Activated CD4-positive, alpha-beta T cell treated with anti-CD3 and anti-CD28 coated beads for 36 hours (primary cell): ENCODE measurements around the gene ITGB3. TPM values are rescaled to one million over a fixed set of nuclear protein-coding genes. Genes with fewer than 3 reads are reported as not detected.
A peak's percentile ranks its signal among the peaks of the same experiment; 100 is the strongest.

Source experiments
- ATAC-seq: fragments of 200-7000 bp; cut with Tn5 transposase; one replicate; pipeline ENCODE4 v1.10.0; 2021; ENCODE audit warnings: mild to moderate bottlenecking, moderate library complexity
- CTCF ChIA-PET: fragments of 350-600 bp; sonication (Branson Sonifier 250); formaldehyde crosslinking; loops from one replicate; lab custom pipeline; 2021; ENCODE audit warnings: antibody characterized with exemption; lab: Charles Lee
- POLR2A ChIA-PET: fragments of 350-600 bp; sonication (Branson Sonifier 250); formaldehyde crosslinking; loops from one replicate; lab custom pipeline; 2021; ENCODE audit warnings: antibody characterized with exemption, inconsistent platforms; lab: Charles Lee
- DNase-seq: peaks from one replicate; pipeline ENCODE4 v3.0.0-alpha.2; 2020
- H3K27ac Mint-ChIP-seq: one replicate; pipeline ENCODE4 v1.8.0; 2021; ENCODE audit warnings: mixed read lengths
- H3K27me3 Mint-ChIP-seq: one replicate; pipeline ENCODE4 v1.8.0; 2021; ENCODE audit warnings: mixed read lengths
- H3K36me3 Mint-ChIP-seq: one replicate; pipeline ENCODE4 v1.8.0; 2021; ENCODE audit warnings: low read depth, mixed read lengths
- H3K4me1 Mint-ChIP-seq: one replicate; pipeline ENCODE4 v1.8.0; 2021; ENCODE audit warnings: mixed read lengths
- H3K4me3 Mint-ChIP-seq: one replicate; pipeline ENCODE4 v1.8.0; 2021; ENCODE audit warnings: mild to moderate bottlenecking, moderate library complexity, mixed read lengths
- H3K9me3 Mint-ChIP-seq: one replicate; pipeline ENCODE4 v1.8.0; 2021; ENCODE audit warnings: low read depth, mixed read lengths
- intact Hi-C, 2 experiments: fragments of 100-400 bp; cut with DNase I in 1 of 2; cut with micrococcal nuclease in 1 of 2; formaldehyde crosslinking; loops; one replicate each; pipeline versions ENCODE4 v1.14.2 to v1.15.1; 2022 to 2024; cut with DNase I, micrococcal nuclease
- total RNA-seq, 2 experiments: library from RNA; stranded (reverse); gene quantifications; one replicate each; pipeline ENCODE4 v1.2.3, GENCODE V29; 2021

The ITGB3 gene
- total RNA-seq, 2 experiments from 2014 or later = 0.04 TPM; not detected in 1

- peaks cover 9% of the 10 kb centered on the region for H3K4me1 Mint-ChIP-seq
- no peak overlapping the region for H3K4me3 Mint-ChIP-seq
- ChIA-PET CTCF (interaction anchor here (0.7 to 1.0 kb wide), 2 partner anchors 20 to 184 kb away, joined by 3 to 4 read pairs; no protein-coding TSS in a partner anchor), POLR2A (no interaction called here)
- ATAC-seq = no peak
- no peaks in the 10 kb centered on the region for H3K9me3 Mint-ChIP-seq
- no peak for DNase-seq
- H3K27ac Mint-ChIP-seq = no peak overlapping the region
- intact Hi-C loops = loop anchor here (5.0 kb wide), 2 partner anchors 385 to 570 kb away; no protein-coding TSS in a partner anchor
- no peaks in the 10 kb centered on the region for H3K36me3 Mint-ChIP-seq
- peaks cover 5% of the 10 kb centered on the region for H3K27me3 Mint-ChIP-seq
Observed at GRCh38 chr17:47232465-47232864, 21.2 kb upstream of the ITGB3 start.

GRCh38 chr17:47235506-47235905 is 18.1 kb upstream of the ITGB3 start:
- ChIA-PET CTCF (interaction anchor here (0.7 kb wide), 1 partner anchor 243 kb away, joined by 4 read pairs; no protein-coding TSS in a partner anchor), POLR2A (no interaction called here)
- Mint-ChIP-seq H3K4me1 (peaks cover 4% of the 10 kb centered on the region), H3K36me3 (no peaks in the 10 kb centered on the region), H3K4me3 (no peak overlapping the region), H3K27me3 (peaks cover 3% of the 10 kb centered on the region), H3K9me3 (no peaks in the 10 kb centered on the region), H3K27ac (no peak overlapping the region)
- no peak for ATAC-seq
- DNase-seq = no peak
- intact Hi-C loops = no loop called here

GRCh38 chr17:47235923-47236322 is 17.7 kb upstream of the ITGB3 start:
- no peaks in the 10 kb centered on the region for H3K36me3 Mint-ChIP-seq
- H3K4me3 Mint-ChIP-seq = no peak overlapping the region

GRCh38 chr17:47237841-47238240 is 15.8 kb upstream of the ITGB3 start:
- intact Hi-C loops = no loop called here
- no peaks in the 10 kb centered on the region for H3K36me3 Mint-ChIP-seq
- no peak overlapping the region for H3K27ac Mint-ChIP-seq
- peaks cover 4% of the 10 kb centered on the region for H3K4me1 Mint-ChIP-seq
- ATAC-seq = no peak
- POLR2A ChIA-PET = no interaction called here
- peaks cover 2% of the 10 kb centered on the region for H3K27me3 Mint-ChIP-seq
- H3K9me3 Mint-ChIP-seq = no peaks in the 10 kb centered on the region
- CTCF ChIA-PET = no interaction called here
- no peak for DNase-seq
- no peak overlapping the region for H3K4me3 Mint-ChIP-seq

More at GRCh38 chr17:47235923-47236322, 17.7 kb upstream of the ITGB3 start:
- CTCF ChIA-PET = interaction anchor here (0.7 kb wide), 1 partner anchor 244 kb away, joined by 4 read pairs; no protein-coding TSS in a partner anchor
- Mint-ChIP-seq H3K9me3 (no peaks in the 10 kb centered on the region), H3K4me1 (peaks cover 4% of the 10 kb centered on the region), H3K27ac (no peak overlapping the region), H3K27me3 (no peaks in the 10 kb centered on the region)
- no peak for DNase-seq
- ATAC-seq = no peak
- intact Hi-C loops = no loop called here
- POLR2A ChIA-PET = no interaction called here

GRCh38 chr17:47238321-47239010 is 15.2 kb upstream of the ITGB3 start:
- CTCF ChIA-PET = no interaction called here
- H3K9me3 Mint-ChIP-seq = no peaks in the 10 kb centered on the region
- no peak for ATAC-seq

GRCh38 chr17:47239619-47239966 is 14.0 kb upstream of the ITGB3 start:
- no peak overlapping the region for H3K27ac Mint-ChIP-seq
- ATAC-seq = no peak
- ChIA-PET POLR2A (no interaction called here), CTCF (interaction anchor here (0.6 kb wide), 1 partner anchor 381 kb away, joined by 3 read pairs; no protein-coding TSS in a partner anchor)
- peaks cover 2% of the 10 kb centered on the region for H3K27me3 Mint-ChIP-seq
- intact Hi-C loops = no loop called here
- DNase-seq = no peak
- peaks cover 4% of the 10 kb centered on the region for H3K4me1 Mint-ChIP-seq
- no peaks in the 10 kb centered on the region for H3K36me3 Mint-ChIP-seq
- H3K9me3 Mint-ChIP-seq = no peaks in the 10 kb centered on the region
- no peak overlapping the region for H3K4me3 Mint-ChIP-seq

More at GRCh38 chr17:47238321-47239010, 15.2 kb upstream of the ITGB3 start:
- Mint-ChIP-seq H3K27ac (no peak overlapping the region), H3K36me3 (no peaks in the 10 kb centered on the region), H3K4me3 (no peak overlapping the region), H3K27me3 (peaks cover 2% of the 10 kb centered on the region), H3K4me1 (peaks cover 4% of the 10 kb centered on the region)
- POLR2A ChIA-PET = no interaction called here
- intact Hi-C loops = no loop called here
- DNase-seq = no peak

GRCh38 chr17:47239967-47240651 is 13.5 kb upstream of the ITGB3 start:
- H3K27ac Mint-ChIP-seq = no peak overlapping the region
- no peak for DNase-seq
- H3K4me1 Mint-ChIP-seq = peaks cover 4% of the 10 kb centered on the region
- H3K27me3 Mint-ChIP-seq = peaks cover 4% of the 10 kb centered on the region
- H3K9me3 Mint-ChIP-seq = no peaks in the 10 kb centered on the region
- intact Hi-C loops = no loop called here
- H3K4me3 Mint-ChIP-seq = no peak overlapping the region
- CTCF ChIA-PET = interaction anchor here (0.6 to 1.3 kb wide), 3 partner anchors 33 to 380 kb away, joined by 3 to 5 read pairs (median 3); no protein-coding TSS in a partner anchor
- POLR2A ChIA-PET = interaction anchor here (1.2 kb wide), 1 partner anchor 18 kb away, joined by 4 read pairs; no protein-coding TSS in a partner anchor
- no peaks in the 10 kb centered on the region for H3K36me3 Mint-ChIP-seq
- peak; percentile 39 for ATAC-seq

- intact Hi-C loops = no loop called here
- no peak for DNase-seq
- Mint-ChIP-seq H3K9me3 (no peaks in the 10 kb centered on the region), H3K4me3 (no peak overlapping the region), H3K4me1 (peaks cover 4% of the 10 kb centered on the region), H3K27me3 (peaks cover 7% of the 10 kb centered on the region), H3K27ac (no peak overlapping the region), H3K36me3 (no peaks in the 10 kb centered on the region)
- no peak for ATAC-seq
- POLR2A ChIA-PET = interaction anchor here (1.2 kb wide), 1 partner anchor 18 kb away, joined by 4 read pairs; no protein-coding TSS in a partner anchor
- CTCF ChIA-PET = interaction anchor here (0.7 to 1.3 kb wide), 2 partner anchors 32 to 74 kb away, joined by 3 to 5 read pairs; no protein-coding TSS in a partner anchor
Observed at GRCh38 chr17:47240806-47241205, 12.8 kb upstream of the ITGB3 start.

- DNase-seq (no peak), ATAC-seq (no peak)
- H3K4me3 Mint-ChIP-seq = no peak overlapping the region
- ChIA-PET POLR2A (no interaction called here), CTCF (interaction anchor here (0.9 to 2.7 kb wide), 2 partner anchors 13 to 147 kb away, joined by 3 to 17 read pairs; no protein-coding TSS in a partner anchor)
- no peak overlapping the region for H3K27ac Mint-ChIP-seq
- peaks cover 4% of the 10 kb centered on the region for H3K4me1 Mint-ChIP-seq
- H3K27me3 Mint-ChIP-seq = peaks cover 13% of the 10 kb centered on the region
- no peaks in the 10 kb centered on the region for H3K36me3 Mint-ChIP-seq
- intact Hi-C loops = no loop called here
- H3K9me3 Mint-ChIP-seq = no peaks in the 10 kb centered on the region
Observed at GRCh38 chr17:47242648-47243047, 11.0 kb upstream of the ITGB3 start.

- Mint-ChIP-seq H3K4me1 (peaks cover 4% of the 10 kb centered on the region), H3K36me3 (no peaks in the 10 kb centered on the region), H3K27me3 (peaks cover 13% of the 10 kb centered on the region), H3K4me3 (no peak overlapping the region), H3K9me3 (no peaks in the 10 kb centered on the region), H3K27ac (no peak overlapping the region)
- intact Hi-C loops = no loop called here
- POLR2A ChIA-PET = no interaction called here
- CTCF ChIA-PET = interaction anchor here (0.5 to 2.7 kb wide), 2 partner anchors 14 to 104 kb away, joined by 4 to 17 read pairs; no protein-coding TSS in a partner anchor
- DNase-seq (no peak), ATAC-seq (no peak)
Observed at GRCh38 chr17:47243737-47244598, 9.7 kb upstream of the ITGB3 start.

GRCh38 chr17:47244697-47245096 is 8.9 kb upstream of the ITGB3 start:
- ChIA-PET CTCF (interaction anchor here (0.5 to 2.7 kb wide), 2 partner anchors 15 to 105 kb away, joined by 4 to 17 read pairs; no protein-coding TSS in a partner anchor), POLR2A (interaction anchor here (0.6 kb wide), 1 partner anchor 1091 kb away, joined by 3 read pairs; no protein-coding TSS in a partner anchor)
- no peaks in the 10 kb centered on the region for H3K9me3 Mint-ChIP-seq
- peaks cover 13% of the 10 kb centered on the region for H3K27me3 Mint-ChIP-seq
- H3K36me3 Mint-ChIP-seq = no peaks in the 10 kb centered on the region
- DNase-seq (no peak), ATAC-seq (no peak)
- no peak overlapping the region for H3K27ac Mint-ChIP-seq
- H3K4me1 Mint-ChIP-seq = peaks cover under 1% of the 10 kb centered on the region
- H3K4me3 Mint-ChIP-seq = no peak overlapping the region
- intact Hi-C loops = no loop called here
